Stimulated activated CD8-positive, alpha-beta memory T cell treated with anti-CD3 and anti-CD28 coated beads, Interleukin-7, amount 100 ng/mL, for 1 hour (primary cell): Measurements from ENCODE around the gene SLC35F6.
"Not testable (repeated sequence)": the region's sequence is repeated elsewhere in the genome, so short reads cannot be mapped to it uniquely, and the experiment has no call there.

Source experiments
- DNase-seq, 2 donors: peaks; one replicate each; pipeline ENCODE4 v3.0.0-alpha.2; 2020; ENCODE audit warnings: low read depth in 2 of 2

Gene SLC35F6

GRCh38 chr2:26730549-26731344 lies 33.3 kb upstream of the SLC35F6 start:
- DNase-seq, result no peak

DNA sequence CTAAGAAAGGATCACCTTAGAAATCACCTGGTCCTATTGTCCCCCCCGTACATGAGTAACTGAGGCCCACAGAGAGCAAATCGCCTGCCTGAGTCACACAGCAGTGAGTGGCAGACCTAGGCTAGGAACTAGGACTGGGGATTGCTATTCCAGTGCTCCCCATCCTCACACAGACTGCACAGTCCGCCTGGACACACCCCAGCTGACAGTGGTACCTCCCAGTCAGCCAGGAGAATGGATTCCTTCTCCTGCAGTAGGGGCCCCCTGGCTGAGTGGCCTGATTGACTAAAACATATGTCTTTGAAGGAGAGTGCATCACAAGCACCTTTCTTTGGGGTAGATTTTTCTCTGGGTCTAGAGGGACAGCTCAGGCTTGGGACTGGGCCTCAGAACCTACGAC lies 32.4 kb upstream of the SLC35F6 start:
- no peak for DNase-seq

GRCh38 chr2:26732446-26732845 lies 31.6 kb upstream of the SLC35F6 start:
- no peak for DNase-seq

GRCh38 chr2:26733413-26733812 lies 30.7 kb upstream of the SLC35F6 start:
- no peak for DNase-seq

GRCh38 chr2:26735097-26735496 lies 29.0 kb upstream of the SLC35F6 start:
- DNase-seq, result no peak

DNA sequence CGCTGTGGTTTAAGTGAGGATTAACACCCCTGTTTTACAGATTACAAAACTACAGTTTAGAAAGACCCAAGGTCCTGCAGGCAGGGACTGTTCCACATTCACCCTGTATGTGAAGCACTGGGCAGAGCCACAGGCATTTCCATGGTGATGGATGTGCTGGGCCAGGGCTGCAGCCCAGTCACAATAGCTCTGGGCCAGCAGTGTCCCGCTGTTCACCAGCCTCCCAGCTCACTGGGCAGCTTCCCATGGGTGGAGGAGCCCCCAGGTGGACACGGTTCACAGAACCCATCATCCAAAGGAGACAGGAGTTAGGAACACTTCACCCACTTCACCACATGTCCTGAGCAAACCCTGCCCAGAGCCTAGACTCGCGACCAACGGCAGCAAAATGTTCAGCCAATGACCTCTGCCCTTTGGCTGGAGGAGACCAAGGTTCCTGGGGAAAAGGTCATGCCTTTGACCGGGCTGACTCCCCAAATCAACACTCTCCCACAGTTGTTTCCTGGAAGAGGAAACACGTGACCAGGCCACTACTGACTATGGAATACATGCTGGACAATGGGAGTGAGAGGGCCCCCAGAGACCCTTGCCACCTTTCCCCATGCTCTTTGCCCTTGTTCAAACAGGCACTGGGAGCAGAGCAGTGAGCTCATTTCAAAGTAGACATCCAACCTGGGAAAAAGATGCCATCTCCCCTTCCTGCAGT lies 28.0 kb upstream of the SLC35F6 start:
- DNase-seq, result no peak

DNA sequence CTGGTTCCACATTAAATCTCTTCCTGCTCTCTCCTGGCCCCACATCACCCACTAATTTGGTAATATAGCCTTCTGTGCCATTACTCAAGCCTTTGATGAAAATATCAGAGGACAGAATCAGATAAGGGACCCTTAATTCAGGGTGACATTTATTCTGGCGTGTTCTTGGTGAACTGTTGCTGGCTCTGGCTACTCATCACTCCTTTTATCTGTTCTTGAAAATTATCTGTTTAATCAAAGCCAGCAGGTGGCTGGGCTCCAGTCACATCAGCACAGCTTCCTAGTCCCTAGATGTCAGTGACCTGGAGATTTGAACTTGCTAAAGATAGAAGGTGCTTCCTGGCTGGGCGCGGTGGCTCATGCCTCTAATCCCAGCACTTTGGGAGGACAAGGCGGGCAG lies 26.9 kb upstream of the SLC35F6 start:
- DNase-seq, result no peak

DNA sequence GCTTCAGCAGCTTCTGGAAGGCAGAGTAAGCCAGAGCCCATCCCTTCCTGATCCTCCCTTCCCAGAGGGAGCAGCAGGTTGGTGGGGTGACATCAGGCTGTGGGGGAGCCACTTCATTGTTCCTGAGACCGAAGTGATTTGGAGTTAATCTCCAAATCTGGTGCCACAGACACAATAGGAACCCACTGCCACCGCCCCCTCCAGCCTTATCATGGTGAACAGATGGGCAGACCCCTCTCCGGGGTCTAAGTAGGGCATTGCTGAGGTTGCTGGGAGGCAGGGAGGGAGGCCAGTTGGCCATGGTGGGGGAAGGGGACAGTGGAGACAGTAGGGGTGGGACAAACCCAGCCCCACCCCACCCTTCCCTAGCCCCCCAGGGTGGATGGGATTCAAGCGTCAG lies 25.6 kb upstream of the SLC35F6 start:
- no peak for DNase-seq

DNA sequence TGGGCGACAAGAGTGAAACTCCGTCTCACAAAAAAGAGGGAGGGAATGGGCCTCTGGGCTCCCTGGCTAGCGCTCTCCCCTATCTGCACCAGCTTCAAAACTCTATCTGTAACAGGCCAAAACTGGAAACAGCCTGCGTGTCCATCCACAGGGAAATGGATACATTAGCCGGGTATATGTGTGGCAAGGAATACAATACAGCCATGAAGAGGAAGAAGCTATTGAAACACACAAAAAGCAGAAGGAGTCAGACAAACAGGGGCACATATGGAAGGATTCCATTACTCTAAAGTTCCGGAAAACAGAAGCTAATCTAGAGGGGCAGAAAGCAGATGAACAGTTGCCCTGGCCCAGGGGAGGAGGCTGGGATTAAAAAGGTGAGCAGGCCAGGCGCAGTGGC lies 24.6 kb upstream of the SLC35F6 start:
- no peak for DNase-seq

DNA sequence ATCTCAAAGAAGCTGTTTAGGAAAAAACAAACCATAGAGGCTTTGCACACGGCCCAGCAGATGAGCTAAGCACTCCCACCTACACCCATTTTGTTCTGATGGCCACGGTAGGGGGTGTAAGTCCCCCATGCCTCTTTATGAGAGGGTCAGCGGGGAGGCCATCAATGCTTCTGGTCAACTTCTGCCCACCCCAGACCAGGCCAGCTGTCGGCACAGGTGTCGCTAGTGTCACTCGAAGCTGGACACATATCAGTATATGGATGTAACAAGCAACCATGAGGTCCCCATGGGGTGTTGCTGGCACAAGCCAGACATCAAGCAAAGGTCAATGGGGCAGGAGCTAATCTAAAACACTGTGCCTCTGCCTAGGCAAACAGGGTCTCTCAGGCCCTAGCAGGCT lies 23.7 kb upstream of the SLC35F6 start:
- DNase-seq, result no peak

GRCh38 chr2:26740890-26741302 lies 23.2 kb upstream of the SLC35F6 start:
- DNase-seq, result no peak

DNA sequence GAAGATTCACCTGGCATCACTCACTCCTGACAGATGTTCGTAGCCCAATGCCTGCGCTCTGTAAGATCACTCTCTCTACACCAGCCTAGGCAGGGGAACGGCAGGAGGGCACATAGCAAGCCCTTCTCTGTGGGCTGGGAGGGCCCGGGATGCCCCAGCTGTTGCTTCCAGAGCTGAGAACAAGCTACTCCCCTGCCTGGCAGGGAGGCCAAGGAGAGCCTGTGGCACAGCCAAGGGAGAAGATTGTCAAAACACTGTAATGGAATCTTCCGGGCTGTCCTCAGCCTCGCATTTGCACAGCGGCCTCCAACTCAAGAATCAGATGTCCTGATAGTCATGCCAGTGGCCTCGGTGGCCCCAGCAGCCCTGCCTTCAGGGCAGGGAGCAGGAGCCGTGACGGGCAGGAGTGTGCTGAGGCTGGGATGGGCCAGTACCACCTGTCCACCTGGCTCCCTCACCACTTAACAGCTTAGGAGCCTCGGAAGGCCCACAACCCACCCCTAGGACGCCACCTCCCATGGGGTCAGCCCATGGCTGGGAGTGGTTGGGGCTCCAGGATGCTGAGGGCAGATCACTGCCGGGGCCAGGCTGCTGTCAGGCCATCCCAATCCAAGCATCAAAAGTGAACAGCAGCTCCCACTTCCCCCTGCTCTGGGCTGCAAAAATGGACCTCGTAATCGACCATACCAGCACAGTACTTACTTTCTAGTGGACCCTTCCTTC lies 21.9 kb upstream of the SLC35F6 start:
- DNase-seq, result no peak

DNA sequence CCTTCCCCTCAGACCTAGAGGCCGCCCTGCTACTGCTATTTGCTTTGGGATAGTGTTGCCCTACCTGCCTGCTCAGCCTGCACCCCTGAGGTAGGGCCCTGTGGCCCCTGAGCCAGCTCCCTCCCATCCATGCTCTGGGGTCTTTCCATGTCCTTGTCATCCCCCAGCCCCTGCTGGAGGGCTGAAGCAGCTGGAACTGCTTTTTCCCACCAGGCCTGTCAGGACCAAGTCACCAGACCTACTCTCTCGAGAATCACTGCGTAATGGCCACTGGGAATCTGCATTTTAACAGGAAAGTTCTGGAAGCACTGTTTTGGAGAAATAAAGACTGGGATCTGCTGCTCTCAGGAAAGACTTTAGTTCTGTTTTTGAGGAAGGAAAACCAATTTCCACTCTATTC lies 20.2 kb upstream of the SLC35F6 start:
- DNase-seq, result no peak

DNA sequence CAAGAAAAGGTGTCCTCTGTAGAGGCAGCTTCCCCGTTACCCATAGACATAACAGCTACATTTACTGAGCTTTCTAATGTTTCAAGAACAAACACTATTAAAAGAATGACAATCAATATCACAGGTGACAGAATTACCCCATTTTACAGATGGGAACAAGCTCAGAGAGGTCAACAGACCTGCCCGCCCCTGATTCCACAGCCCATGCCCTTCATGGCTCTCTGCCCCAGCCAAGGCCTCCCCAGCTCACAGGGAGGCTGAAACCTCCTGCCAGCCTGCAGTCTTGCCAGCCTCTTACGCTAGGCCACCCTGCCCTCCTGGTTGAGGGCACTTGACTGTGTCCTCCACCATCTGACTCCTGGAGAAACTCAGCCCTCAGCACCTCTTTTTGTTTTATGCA lies 19.1 kb upstream of the SLC35F6 start:
- no peak for DNase-seq

GRCh38 chr2:26745609-26746327 lies 18.3 kb upstream of the SLC35F6 start:
- DNase-seq, result peak; percentile 46 to 69

DNA sequence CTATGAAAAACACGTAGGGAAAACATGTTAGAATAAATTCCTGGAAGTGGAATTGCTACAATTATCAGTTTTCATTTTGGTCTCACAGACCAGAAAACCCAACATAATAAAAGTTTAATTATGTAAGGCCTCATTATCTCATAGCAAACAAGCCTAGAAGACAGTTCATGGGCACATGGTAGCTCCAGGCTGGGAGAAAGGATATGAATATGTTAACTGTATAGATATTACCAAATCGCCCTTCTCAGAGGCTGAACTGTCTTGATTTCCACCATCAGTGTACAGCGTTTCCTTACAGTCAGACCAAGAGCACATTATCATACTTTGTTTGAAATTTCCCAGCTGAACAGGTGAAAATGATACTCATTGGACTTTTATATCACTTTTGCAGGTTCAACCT lies 17.1 kb upstream of the SLC35F6 start:
- DNase-seq, result no peak

GRCh38 chr2:26749787-26750420 lies 14.2 kb upstream of the SLC35F6 start:
- DNase-seq, result not testable (repeated sequence)

GRCh38 chr2:26750467-26750866 lies 13.6 kb upstream of the SLC35F6 start:
- DNase-seq, result not testable (repeated sequence)

- DNase-seq, result no peak
These were observed 11.4 kb upstream of the SLC35F6 start for GRCh38 chr2:26752656-26753055.

DNA sequence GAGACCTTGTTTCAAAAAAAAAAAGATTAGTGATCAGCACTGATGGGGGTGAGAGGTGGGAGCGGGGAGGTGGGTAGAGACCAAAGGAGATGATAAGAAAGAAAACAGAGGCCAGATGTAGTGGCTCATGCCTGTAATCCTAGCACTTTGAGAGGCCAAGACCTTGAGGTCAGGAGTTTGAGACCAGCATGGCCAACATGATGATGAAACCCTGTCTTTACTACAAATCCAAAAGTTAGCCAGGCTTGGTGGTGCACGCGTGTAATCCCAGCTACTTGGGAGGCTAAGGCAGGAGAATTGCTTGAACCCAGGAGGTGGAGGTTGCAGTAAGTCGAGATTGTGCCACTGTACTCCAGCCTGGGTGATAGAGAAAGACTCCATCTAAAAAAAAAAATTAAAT lies 9.5 kb upstream of the SLC35F6 start:
- no peak for DNase-seq

GRCh38 chr2:26754972-26755670 lies 9.0 kb upstream of the SLC35F6 start:
- no peak for DNase-seq
